ENCODE data around the gene BCL2L12. TPM values are rescaled to one million over a fixed set of nuclear protein-coding genes. Genes with fewer than 3 reads are reported as not detected.

Gene BCL2L12
- total and polyA plus RNA-seq, 2 of the 13 experiments (the other 11 are each of a cell fraction or from before 2014, with no cell fraction given), result 26.8 to 40.8 TPM

DNA sequence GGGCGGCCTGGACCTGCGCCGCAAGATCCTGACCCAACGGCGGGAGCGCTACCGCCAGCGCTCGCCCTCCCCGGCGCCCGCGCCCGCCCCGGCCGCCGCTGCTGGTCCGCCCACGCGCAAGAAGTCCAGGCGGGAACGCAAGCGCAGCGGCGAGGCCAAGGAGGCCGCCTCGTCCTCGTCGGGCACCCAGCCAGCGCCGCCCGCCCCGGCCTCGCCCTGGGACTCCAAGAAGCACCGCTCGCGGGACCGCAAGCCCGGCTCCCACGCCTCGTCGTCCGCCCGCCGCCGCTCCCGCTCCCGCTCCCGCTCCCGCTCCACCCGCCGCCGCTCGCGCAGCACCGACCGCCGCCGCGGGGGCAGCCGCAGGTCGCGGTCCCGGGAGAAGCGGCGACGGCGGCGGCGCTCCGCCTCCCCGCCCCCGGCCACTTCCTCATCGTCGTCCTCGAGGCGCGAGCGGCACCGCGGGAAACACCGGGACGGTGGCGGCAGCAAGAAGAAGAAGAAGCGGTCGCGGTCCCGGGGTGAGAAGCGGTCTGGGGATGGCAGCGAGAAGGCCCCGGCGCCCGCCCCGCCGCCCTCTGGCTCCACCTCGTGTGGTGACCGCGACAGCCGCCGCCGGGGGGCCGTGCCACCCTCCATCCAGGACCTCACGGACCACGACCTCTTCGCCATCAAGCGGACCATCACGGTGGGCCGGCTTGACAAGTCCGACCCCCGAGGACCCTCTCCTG, 13.7 kb upstream of the BCL2L12 start:
- H4K20me1 ChIP-seq (ENCODE audit: insufficient read depth, low read length), result no peaks in the 10 kb centered on the region
- ATAC-seq (no peak), DNase-seq (ENCODE audit: low spot score) (no peak), FAIRE-seq (no peak)
- no peaks in the 10 kb centered on the region for H3K27me3 ChIP-seq (ENCODE audit: control insufficient read depth in 1 of 2, insufficient read depth in 2 of 2, low read length in 2 of 2)
- no peak overlapping the region for H2AFZ ChIP-seq (ENCODE audit: low read length)
- no peak overlapping the region for H3K4me2 ChIP-seq (ENCODE audit: low read depth, low read length)
- H3K36me3 ChIP-seq (replicated peaks in 1 of 2; ENCODE audit: control insufficient read depth in 1 of 2, insufficient read depth in 2 of 2, low read length in 2 of 2), result peaks cover 32 to 47% of the 10 kb centered on the region in 2 experiments; a peak in 4 of 5 replicates
- in situ Hi-C loops (cut with HindIII; ENCODE audit: extremely low pct_ligation_motif_present, low pct_unique_long_range_greater_than_20kb), result no loop called here
- POLR2A ChIA-PET, result no interaction called here
- intact Hi-C loops (cut with micrococcal nuclease; ENCODE audit: unreplicated experiment), result no loop called here
- H3K4me1 ChIP-seq (ENCODE audit: insufficient read depth, low read length), result peaks cover 15% of the 10 kb centered on the region
- no peaks in the 10 kb centered on the region for H3K9me3 ChIP-seq (ENCODE audit: low read length)
- TF ChIP-seq ZNF326 (CRISPR knock-in tag; IDR thresholded peaks at IDR 0.05; ENCODE audit: borderline replicate concordance) (no peak), NR2F6 (IDR thresholded peaks at IDR 0.05) (no peak), NR2F6 (CRISPR knock-in tag; IDR thresholded peaks at IDR 0.05) (no peak), HNRNPLL (IDR thresholded peaks at IDR 0.05; ENCODE audit: low read depth, low read length, poor library complexity, severe bottlenecking) (no peak), SRSF1 (optimal IDR thresholded peaks at IDR 0.05; ENCODE audit: low read depth, low read length) (no peak), GATAD1 (CRISPR knock-in tag; IDR thresholded peaks at IDR 0.05) (no peak), CEBPB (IDR thresholded peaks at IDR 0.05; ENCODE audit: borderline replicate concordance, low read depth, low read length) (no peak), SNRNP70 (IDR thresholded peaks at IDR 0.05; ENCODE audit: low read depth, low read length) (no peak), SRF (IDR thresholded peaks at IDR 0.05; ENCODE audit: low read depth, low read length) (no peak), ZNF550 (CRISPR knock-in tag; IDR thresholded peaks at IDR 0.05; ENCODE audit: borderline replicate concordance) (no peak)
- TF ChIP-seq, protein P1, sequence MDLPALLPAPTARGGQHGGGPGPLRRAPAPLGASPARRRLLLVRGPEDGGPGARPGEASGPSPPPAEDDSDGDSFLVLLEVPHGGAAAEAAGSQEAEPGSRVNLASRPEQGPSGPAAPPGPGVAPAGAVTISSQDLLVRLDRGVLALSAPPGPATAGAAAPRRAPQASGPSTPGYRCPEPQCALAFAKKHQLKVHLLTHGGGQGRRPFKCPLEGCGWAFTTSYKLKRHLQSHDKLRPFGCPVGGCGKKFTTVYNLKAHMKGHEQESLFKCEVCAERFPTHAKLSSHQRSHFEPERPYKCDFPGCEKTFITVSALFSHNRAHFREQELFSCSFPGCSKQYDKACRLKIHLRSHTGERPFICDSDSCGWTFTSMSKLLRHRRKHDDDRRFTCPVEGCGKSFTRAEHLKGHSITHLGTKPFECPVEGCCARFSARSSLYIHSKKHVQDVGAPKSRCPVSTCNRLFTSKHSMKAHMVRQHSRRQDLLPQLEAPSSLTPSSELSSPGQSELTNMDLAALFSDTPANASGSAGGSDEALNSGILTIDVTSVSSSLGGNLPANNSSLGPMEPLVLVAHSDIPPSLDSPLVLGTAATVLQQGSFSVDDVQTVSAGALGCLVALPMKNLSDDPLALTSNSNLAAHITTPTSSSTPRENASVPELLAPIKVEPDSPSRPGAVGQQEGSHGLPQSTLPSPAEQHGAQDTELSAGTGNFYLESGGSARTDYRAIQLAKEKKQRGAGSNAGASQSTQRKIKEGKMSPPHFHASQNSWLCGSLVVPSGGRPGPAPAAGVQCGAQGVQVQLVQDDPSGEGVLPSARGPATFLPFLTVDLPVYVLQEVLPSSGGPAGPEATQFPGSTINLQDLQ (CRISPR knock-in tag; IDR thresholded peaks at IDR 0.05), result no peak
- H3K4me3 ChIP-seq (replicated peaks in 1 of 3; ENCODE audit: insufficient read depth in 1 of 3, low read depth in 2 of 3, low read length in 3 of 3), result no peak overlapping the region
- no TSS peak for BruUV-seq (replicated peaks)
- no peak overlapping the region for H3K9ac ChIP-seq (ENCODE audit: insufficient read depth, low read depth, low read length)
- no peaks in the 10 kb centered on the region for H3K79me2 ChIP-seq (ENCODE audit: insufficient read depth, low read length)
- 98% methylated on average over 104 of the region's 110 CpGs for WGBS (ENCODE audit: low lambda C conversion rate)
- no peak overlapping the region for H3K27ac ChIP-seq (ENCODE audit: extremely low read length, insufficient read depth, low read length)
- CTCF ChIA-PET (ENCODE audit: low intra/inter-chr PET ratio, low total read pairs), result no interaction called here

Measured in HepG2 (cell line).